Brain pericyte (primary cell): ENCODE results near the gene BRCA2.

Experiments
- DNase-seq: peaks from one replicate; pipeline ENCODE4 v3.0.0-alpha.2; 2012; ENCODE audit warnings: low read depth, low spot score

BRCA2 gene

DNA sequence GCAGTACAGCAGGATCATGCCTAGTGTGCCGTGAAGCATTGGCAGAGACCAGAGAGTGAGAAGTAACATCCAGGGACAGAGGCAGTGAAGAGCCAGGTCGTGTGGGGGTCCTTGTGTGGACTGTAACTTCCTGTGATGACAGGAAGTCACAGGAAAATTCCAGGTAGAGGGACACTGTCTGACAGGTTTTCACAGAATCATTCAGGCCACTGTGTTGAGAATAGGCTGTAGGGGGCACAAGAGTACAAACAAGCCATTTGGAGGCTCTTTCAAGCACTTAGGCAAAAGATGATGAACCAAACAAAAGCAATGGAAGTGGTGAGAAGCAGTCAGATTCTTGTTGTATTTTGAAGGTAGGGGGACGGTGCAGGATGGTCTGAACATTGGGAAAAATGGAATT lies 66.2 kb downstream of the BRCA2 start:
- DNase-seq: no peak

GRCh38 chr13:32383836-32384618 lies 68.7 kb downstream of the BRCA2 start:
- no peak for DNase-seq

GRCh38 chr13:32384702-32385101 lies 69.4 kb downstream of the BRCA2 start:
- DNase-seq: no peak

GRCh38 chr13:32385410-32385809 lies 70.1 kb downstream of the BRCA2 start:
- no peak for DNase-seq

- no peak for DNase-seq
Observed at GRCh38 chr13:32390048-32390447, 74.7 kb downstream of the BRCA2 start.

DNA sequence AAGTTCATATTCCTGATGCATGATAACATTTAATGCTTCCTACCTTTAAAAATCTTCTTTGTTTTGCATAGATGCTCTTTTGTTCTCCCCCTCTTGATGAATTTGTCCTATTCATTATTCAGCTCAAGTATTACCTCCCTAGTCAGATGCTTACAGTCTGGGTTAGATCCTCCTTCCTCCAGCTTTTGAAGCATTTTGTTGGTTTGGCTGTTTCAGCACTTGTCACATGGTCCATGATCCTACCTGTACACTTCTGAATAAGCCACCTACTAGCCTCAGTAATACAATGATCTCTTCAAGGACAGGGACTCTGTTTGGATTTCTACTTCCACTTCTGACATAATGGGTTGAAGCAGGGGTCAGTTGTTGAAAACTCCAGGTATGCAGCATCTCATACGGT lies 75.2 kb downstream of the BRCA2 start:
- no peak for DNase-seq

DNA sequence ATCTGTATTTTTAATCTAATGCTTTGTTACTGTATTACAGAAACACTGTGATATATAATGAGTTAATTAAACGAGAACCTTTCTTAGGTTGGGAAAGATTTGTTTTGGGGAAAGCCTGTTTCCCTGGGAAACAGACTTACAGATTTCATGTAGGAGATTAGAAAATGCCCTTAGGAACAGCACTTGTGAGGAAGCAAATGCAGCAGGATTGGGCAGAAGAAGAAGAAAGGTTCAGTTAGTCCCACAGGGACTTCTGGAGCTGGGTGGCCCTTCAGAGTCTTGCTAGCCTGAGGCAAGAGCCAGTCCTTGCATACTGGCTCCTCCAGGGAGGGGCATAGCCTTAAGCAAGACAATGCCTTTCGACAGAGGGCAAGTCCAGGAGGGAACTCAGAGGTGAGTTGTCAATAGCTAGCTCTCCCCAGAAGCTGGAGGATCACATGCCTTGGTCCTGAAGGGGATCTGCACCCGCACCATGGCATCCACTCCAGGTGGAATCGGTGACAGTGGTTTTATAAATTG lies 75.9 kb downstream of the BRCA2 start:
- no peak for DNase-seq

DNA sequence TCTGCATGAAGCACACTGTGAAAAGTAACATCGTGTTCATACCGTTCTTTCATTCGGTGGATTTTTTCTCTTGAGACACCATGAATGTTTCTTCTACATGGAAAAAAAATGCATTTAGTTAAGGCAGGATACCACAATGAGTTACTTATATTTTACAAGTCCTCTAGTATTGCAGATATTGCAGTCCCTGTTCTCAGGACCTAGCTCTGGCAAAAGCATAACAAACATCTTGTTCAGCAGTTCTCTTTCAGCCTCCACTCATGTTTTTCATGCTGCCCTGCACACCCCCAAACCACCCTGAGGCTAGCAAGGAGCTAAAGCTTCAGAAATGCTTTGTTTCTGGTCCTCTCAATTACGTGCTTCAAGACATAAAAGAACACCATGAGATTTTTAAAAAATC lies 87.8 kb downstream of the BRCA2 start:
- DNase-seq: no peak

- no peak for DNase-seq
Observed at GRCh38 chr13:32407854-32408253, 92.5 kb downstream of the BRCA2 start.

- no peak for DNase-seq
Observed at GRCh38 chr13:32408296-32409000, 93.1 kb downstream of the BRCA2 start.

- no peak for DNase-seq
Observed at GRCh38 chr13:32409001-32409313, 93.6 kb downstream of the BRCA2 start.

DNA sequence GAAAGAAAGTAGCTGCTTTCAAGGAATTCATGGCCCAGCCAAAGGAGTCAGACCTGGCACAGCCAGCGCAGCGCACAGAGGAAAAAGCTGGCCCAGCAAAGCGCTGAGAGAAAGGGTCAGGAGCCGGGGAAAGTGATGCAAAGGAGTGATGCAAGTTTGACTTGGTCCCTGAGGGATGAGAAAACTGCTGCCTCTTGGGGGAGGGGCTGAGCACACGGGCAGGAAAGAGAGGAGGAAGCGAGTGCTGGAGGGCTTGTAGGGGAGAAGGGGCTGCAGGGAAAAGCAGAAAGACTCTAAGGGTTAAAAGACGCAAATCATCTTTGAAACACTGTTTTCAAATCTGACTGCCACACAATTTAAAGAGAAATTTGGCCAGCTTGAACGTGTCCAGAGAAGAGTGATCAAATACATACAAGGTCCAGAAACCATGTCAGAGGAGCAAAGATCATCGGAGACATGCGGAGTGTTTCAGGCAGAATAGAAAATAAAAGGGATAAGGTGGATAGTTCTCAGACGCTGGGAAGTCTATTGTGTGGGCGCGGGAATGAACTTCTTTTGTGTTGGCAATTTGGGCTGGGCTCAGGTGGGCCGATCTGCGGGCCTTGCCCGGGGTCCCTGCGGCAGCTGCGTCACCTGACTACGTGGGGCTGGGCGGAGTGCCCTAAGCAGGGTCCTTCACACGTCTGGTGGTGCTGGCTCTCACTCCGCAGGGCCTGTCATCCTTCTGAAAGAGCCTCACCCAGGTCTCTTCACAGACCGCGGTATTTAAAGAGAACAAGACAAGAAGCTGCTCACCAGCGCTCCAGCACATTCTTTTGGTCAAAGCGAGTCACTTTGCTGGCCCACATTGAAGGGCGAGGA lies 94.5 kb downstream of the BRCA2 start:
- peak; percentile 42 for DNase-seq

GRCh38 chr13:32413284-32413683 lies 98.0 kb downstream of the BRCA2 start:
- no peak for DNase-seq

- no peak for DNase-seq
Observed at GRCh38 chr13:32414580-32414979, 99.3 kb downstream of the BRCA2 start.

DNA sequence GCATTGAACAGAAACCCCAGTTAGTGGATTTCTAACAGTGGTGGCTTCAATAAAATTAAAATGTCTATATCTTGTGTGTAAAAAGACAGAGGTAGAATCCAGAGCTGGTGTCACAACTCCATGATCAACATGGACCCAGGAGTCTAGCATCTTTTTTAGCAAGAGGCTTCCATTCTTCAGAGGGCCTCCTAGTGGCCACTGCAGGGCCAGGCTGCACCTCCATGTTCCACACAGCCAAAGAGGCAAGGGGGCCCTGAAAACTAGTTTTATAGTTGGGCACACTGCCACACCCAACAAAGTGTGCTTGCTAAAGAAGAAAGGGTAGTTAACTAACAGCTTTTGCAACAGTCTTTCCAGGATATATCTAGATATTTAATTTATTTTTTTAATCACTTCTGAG lies 99.7 kb downstream of the BRCA2 start:
- no peak for DNase-seq

DNA sequence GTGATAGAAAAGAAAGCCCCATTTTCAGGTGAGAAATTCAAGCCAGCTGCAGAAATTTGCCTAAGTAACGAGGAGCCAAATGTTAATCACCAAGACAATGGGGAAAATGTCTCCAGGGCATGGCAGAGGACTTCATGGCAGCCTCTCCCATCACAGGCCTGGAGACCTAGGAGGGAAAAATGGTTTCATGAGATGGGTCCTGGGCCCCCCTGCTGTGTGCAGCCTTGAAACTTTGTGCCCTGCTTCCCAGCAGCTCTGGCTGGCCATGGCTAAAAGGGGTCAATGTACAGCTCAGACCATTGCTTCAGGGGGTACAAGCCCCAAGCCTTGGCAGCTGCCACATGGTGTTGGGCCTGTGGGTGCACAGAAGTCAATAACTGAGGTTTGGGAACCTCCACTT lies 102.7 kb downstream of the BRCA2 start:
- DNase-seq: no peak

- no peak for DNase-seq
Observed at GRCh38 chr13:32419862-32420261, 104.6 kb downstream of the BRCA2 start.

- no peak for DNase-seq
Observed at GRCh38 chr13:32423592-32423991, 108.3 kb downstream of the BRCA2 start.

DNA sequence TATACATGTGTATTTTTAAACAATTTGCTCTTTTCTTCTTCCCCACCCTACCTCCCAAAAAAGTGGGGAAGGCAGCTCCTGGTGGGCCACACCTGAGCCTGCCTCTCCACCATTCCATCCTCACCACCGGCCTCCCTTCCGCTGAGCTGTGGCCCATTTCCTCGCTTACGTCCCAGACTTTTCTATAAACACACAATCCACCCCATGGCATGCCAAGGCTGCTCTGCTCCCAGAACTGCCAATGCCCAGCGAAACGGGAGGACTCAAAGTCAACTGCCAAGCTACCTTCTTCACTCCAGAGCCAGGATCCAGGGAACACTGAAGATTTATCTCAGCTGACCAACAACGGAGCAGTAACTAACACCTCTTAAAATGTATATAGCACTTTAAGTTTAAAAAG lies 109.8 kb downstream of the BRCA2 start:
- DNase-seq: no peak

DNA sequence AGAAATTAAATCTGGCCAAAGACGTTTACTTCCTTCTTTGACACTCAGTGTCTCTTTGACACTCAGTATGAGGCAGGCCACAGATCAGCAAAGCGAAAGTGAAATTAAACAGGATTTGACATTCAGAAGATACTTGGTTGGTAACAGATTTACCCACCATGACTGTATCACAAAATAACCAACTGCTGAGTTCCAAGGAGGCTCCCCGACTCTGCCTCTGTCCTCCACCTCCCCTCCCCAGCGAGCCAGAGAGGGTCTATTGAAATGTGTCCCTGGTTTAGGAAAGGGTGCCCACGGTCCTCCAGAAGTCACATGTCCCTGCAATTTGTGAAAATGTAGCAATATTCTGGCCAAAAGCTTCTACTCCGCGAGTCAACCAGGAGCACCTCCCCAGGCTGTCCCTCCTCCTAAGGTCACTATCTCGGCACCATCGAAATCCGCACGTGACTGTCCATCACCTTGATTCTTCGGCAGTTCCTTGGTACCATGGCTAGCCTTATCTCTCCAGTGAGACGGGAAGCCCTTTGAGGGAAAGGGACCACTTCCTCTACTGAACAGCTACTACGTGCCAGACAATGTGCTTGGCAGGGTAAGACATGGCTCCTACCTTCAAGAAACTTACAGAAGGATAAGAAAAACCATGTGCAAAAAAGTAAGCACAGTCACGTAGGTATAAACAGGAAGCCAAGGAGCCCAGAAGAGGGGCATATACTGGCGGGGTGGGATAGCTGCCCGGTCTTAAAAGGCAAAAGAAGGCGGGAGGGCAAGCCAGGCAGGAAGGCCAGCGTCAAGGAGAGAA lies 111.1 kb downstream of the BRCA2 start:
- DNase-seq: no peak
